Smooth muscle cell (in vitro differentiated cells): ENCODE results near the gene ITGB5. TPM values are rescaled to one million over a fixed set of nuclear protein-coding genes. Genes with fewer than 3 reads are reported as not detected.

Experiments
- DNase-seq: peaks from one replicate; lab custom pipeline; 2025; ENCODE audit not compliant: unreplicated experiment; lab: John Stamatoyannopoulos, UW
- H2AFZ ChIP-seq: fragments of 200-600 bp; sonication (generic); 2 replicates; pipeline ENCODE4 v1.6.0; 2016; ENCODE audit warnings: antibody characterized with exemption, low read depth, mild to moderate bottlenecking
- H3F3A ChIP-seq: fragments of 200-600 bp; sonication (generic); 2 replicates; pipeline ENCODE4 v1.6.0; 2017; ENCODE audit warnings: antibody characterized with exemption, low read depth
- H3K27ac ChIP-seq: fragments of 200-600 bp; sonication (generic); 2 replicates; pipeline ENCODE4 v1.5.1; 2016; ENCODE audit warnings: low read depth, mild to moderate bottlenecking
- H3K27me3 ChIP-seq: fragments of 200-600 bp; sonication (generic); 2 replicates; pipeline ENCODE4 v1.6.1; 2016; ENCODE audit warnings: low read depth, mild to moderate bottlenecking
- H3K36me3 ChIP-seq: fragments of 200-600 bp; sonication (generic); 2 replicates; pipeline ENCODE4 v1.5.1; 2016; ENCODE audit warnings: low read depth
- H3K4me1 ChIP-seq: fragments of 200-600 bp; sonication (generic); 2 replicates; pipeline ENCODE4 v1.5.1; 2016; ENCODE audit warnings: low read depth
- H3K4me2 ChIP-seq: fragments of 200-600 bp; sonication (generic); 2 replicates; pipeline ENCODE4 v1.6.0; 2016; ENCODE audit warnings: mild to moderate bottlenecking
- H3K4me3 ChIP-seq: fragments of 200-600 bp; sonication (generic); 2 replicates; pipeline ENCODE4 v1.5.1; 2016; ENCODE audit warnings: mild to moderate bottlenecking
- H3K79me2 ChIP-seq: fragments of 200-600 bp; sonication (generic); 2 replicates; pipeline ENCODE4 v1.6.0; 2016; ENCODE audit warnings: low read depth, mild to moderate bottlenecking
- H3K9ac ChIP-seq: fragments of 200-600 bp; sonication (generic); 2 replicates; pipeline ENCODE4 v1.6.0; 2016; ENCODE audit warnings: low read depth
- H3K9me3 ChIP-seq: fragments of 200-600 bp; sonication (generic); replicated peaks from 2 replicates; pipeline ENCODE4 v1.5.1; 2016; ENCODE audit warnings: low read depth
- H4K20me1 ChIP-seq: fragments of 200-600 bp; sonication (generic); 2 replicates; pipeline ENCODE4 v1.6.0; 2016; ENCODE audit warnings: low read depth
- CTCF ChIP-seq: fragments of 200-600 bp; sonication (generic); IDR thresholded peaks from 2 replicates; pipeline ENCODE4 v1.5.1; 2017; ENCODE audit warnings: borderline replicate concordance, mild to moderate bottlenecking, antibody characterized with exemption; ENCODE audit not compliant: insufficient read depth, poor library complexity, severe bottlenecking
- WGBS: methylation state at CpG from one replicate; pipeline ENCODE4 v1.1.7; 2016; ENCODE audit warnings: low lambda C conversion rate; 5-methylcytosine and 5-hydroxymethylcytosine counted together
- polyA plus RNA-seq: library from polyadenylated mRNA; unstranded; fragments of >200 nt; fragmentation: Nextera tagmentation; extraction: Ambion mirVana; gene quantifications from 2 replicates; pipeline ENCODE4 v1.2.1, GENCODE V29; 2016
- total RNA-seq: library from RNA; depleted of rRNA; stranded (reverse); fragments of >200 nt; gene quantifications from 2 replicates; pipeline ENCODE4 v1.2.3, GENCODE V29; 2014

Gene ITGB5
- total and polyA plus RNA-seq, 2 experiments from 2014 or later = 343 to 403 TPM

- no peak for DNase-seq
- Histone ChIP-seq H3K36me3 (no peaks in the 10 kb centered on the region), H3F3A (peaks cover 16% of the 10 kb centered on the region), H2AFZ (no peak overlapping the region), H3K27me3 (no peaks in the 10 kb centered on the region), H3K4me1 (peaks cover 13% of the 10 kb centered on the region), H3K9ac (no peak overlapping the region), H3K4me3 (no peak overlapping the region), H3K4me2 (no peak overlapping the region), H3K79me2 (peaks cover 13% of the 10 kb centered on the region), H3K9me3 (no peaks in the 10 kb centered on the region), H4K20me1 (no peaks in the 10 kb centered on the region), H3K27ac (no peak overlapping the region)
- 89% methylated on average over 2 of the region's 2 CpGs for WGBS
- no peak for TF ChIP-seq CTCF
Observed at GRCh38 chr3:124847863-124848262, 39.3 kb downstream of the ITGB5 start.

DNA sequence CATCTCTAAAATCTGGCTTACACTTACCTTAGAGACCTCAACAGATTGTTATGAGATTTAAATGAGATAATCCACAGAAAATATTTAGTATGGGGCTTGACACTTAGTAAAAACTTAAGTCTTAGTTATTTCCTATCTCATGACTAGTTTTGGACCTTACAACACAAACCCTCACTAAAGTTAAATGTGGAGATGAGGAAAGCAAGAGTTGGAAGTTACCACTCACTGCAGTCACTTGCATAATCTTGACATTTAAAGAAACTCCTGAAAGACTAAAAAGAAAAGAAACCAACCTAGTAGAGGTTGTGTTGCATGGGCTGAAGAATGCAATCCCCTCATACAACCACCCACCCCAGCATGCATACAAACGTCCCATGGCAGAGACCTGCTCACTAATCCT, 40.1 kb downstream of the ITGB5 start:
- Histone ChIP-seq H3K27ac (no peak overlapping the region), H3K9ac (no peak overlapping the region), H3K4me2 (no peak overlapping the region), H2AFZ (no peak overlapping the region), H3K9me3 (no peaks in the 10 kb centered on the region), H4K20me1 (no peaks in the 10 kb centered on the region), H3K4me3 (no peak overlapping the region), H3K27me3 (no peaks in the 10 kb centered on the region), H3K79me2 (peaks cover 7% of the 10 kb centered on the region), H3F3A (peaks cover 16% of the 10 kb centered on the region), H3K36me3 (no peaks in the 10 kb centered on the region), H3K4me1 (peaks cover 13% of the 10 kb centered on the region)
- no peak for DNase-seq
- WGBS = 84% methylated on average over 1 of the region's 1 CpG
- no peak for TF ChIP-seq CTCF

DNA sequence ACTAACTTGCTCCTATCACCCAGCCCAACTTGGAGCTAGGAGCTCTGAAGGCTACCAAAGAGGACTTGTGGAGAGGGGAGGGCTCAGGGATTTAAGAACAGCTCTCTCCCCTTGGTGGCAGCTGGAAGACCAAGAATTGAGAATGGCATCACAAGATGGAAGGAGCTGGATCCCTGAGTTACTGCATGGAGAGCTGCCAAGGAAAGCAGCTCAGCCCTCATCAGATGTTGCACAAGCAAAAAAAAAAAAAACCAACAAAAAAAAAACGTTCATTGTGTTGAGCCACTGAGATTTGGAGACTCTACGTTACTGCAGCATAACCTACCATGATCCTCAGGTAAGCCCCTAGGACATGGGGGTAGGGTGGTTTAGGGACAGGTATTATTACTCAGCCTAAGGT, 41.0 kb downstream of the ITGB5 start:
- no peak for DNase-seq
- Histone ChIP-seq H3F3A (peaks cover 16% of the 10 kb centered on the region), H3K4me2 (peak overlapping the region; percentile 34), H3K4me1 (peaks cover 11% of the 10 kb centered on the region), H2AFZ (no peak overlapping the region), H3K36me3 (no peaks in the 10 kb centered on the region), H3K9me3 (no peaks in the 10 kb centered on the region), H4K20me1 (no peaks in the 10 kb centered on the region), H3K27me3 (no peaks in the 10 kb centered on the region), H3K4me3 (no peak overlapping the region), H3K79me2 (peaks cover 7% of the 10 kb centered on the region), H3K27ac (peak overlapping the region; percentile 82), H3K9ac (no peak overlapping the region)
- TF ChIP-seq CTCF = no peak
- 77% methylated on average over 2 of the region's 2 CpGs for WGBS

- Histone ChIP-seq H2AFZ (no peak overlapping the region), H3K4me3 (no peak overlapping the region)
Observed at GRCh38 chr3:124845406-124845805, 41.8 kb downstream of the ITGB5 start.

More at GRCh38 chr3:124845406-124845805, 41.8 kb downstream of the ITGB5 start:
- 26% methylated on average over 5 of the region's 5 CpGs for WGBS
- H3K9ac ChIP-seq = no peak overlapping the region
- no peaks in the 10 kb centered on the region for H3K36me3 ChIP-seq
- H3K9me3 ChIP-seq = no peaks in the 10 kb centered on the region
- no peak for DNase-seq
- H4K20me1 ChIP-seq = no peaks in the 10 kb centered on the region
- TF ChIP-seq CTCF = no peak
- peak overlapping the region; percentile 34 for H3K4me2 ChIP-seq
- no peaks in the 10 kb centered on the region for H3K27me3 ChIP-seq
- H3K79me2 ChIP-seq = peaks cover 7% of the 10 kb centered on the region
- H3F3A ChIP-seq = peaks cover 12% of the 10 kb centered on the region
- peak overlapping the region; percentile 82 for H3K27ac ChIP-seq
- peaks cover 5% of the 10 kb centered on the region for H3K4me1 ChIP-seq
